BLaER1 treated with 17β-estradiol and CSF1 and Interleukin-3, amounts not matched to agents 10 nM and 100 nM (cell line): Measurements from ENCODE around the gene HTATIP2.

ENCODE experiments used
- H3K27ac ChIP-seq, 11 experiments: shearing (Covaris generic); formaldehyde crosslinking; 2 replicates each; pipeline ENCODE4 v1.8.1; 2022
- H3K27me3 ChIP-seq, 11 experiments: shearing (Covaris generic); formaldehyde crosslinking; 2 replicates each; pipeline ENCODE4 v1.8.1; 2022
- H3K36me3 ChIP-seq, 11 experiments: shearing (Covaris generic); formaldehyde crosslinking; 2 replicates each; pipeline ENCODE4 v1.8.1; 2022
- H3K4me1 ChIP-seq, 10 experiments: shearing (Covaris generic); formaldehyde crosslinking; 2 replicates each; pipeline ENCODE4 v1.8.1; 2022
- H3K4me2 ChIP-seq, 11 experiments: shearing (Covaris generic); formaldehyde crosslinking; 2 replicates each; pipeline ENCODE4 v1.8.1; 2022
- H3K4me3 ChIP-seq, 10 experiments: shearing (Covaris generic); formaldehyde crosslinking; 2 replicates each; pipeline ENCODE4 v1.8.1; 2022
- H3K9ac ChIP-seq, 11 experiments: shearing (Covaris generic); formaldehyde crosslinking; 2 replicates each; pipeline ENCODE4 v1.8.1; 2022
- H3K9me3 ChIP-seq, 11 experiments: shearing (Covaris generic); formaldehyde crosslinking; replicated peaks in 1 of 11; 2 replicates each; pipeline ENCODE4 v1.8.1; 2022
- H4K20me1 ChIP-seq, 11 experiments: shearing (Covaris generic); formaldehyde crosslinking; 2 replicates each; pipeline ENCODE4 v1.8.1; 2022
- Cebpa-rat ChIP-seq, 11 experiments: shearing (Covaris generic); IDR thresholded peaks; 2 replicates each; pipeline ENCODE4 v1.8.1; 2022

Gene HTATIP2

DNA sequence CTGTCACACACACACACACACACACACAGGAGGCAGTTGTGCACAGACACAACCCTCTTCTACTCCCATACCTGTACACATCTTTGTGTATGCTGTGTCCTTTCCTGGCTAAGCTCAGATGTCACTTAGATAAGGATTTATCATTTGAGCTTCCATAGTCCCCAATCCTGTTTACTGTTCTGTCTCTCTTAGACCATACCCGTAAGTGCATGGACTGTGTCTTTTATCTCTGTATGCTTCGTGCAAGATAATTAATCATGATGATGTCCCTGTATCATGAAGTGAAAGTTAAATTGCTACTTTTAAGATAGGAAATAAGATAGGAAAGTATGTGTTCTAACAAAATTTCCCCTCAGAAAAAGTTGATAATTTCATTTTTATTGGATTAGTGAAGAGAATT is 54.3 kb downstream of the HTATIP2 start:
- no peak overlapping the region for H3K4me3 ChIP-seq
- no peak for TF ChIP-seq Cebpa-rat (IDR thresholded peaks at IDR 0.05)
- peaks cover 53 to 100% (median 91%) of the 10 kb centered on the region in 11 experiments for H3K36me3 ChIP-seq
- H4K20me1 ChIP-seq: peaks cover 0 to 7% (median 0%) of the 10 kb centered on the region in 11 experiments; a peak in 3 of 22 replicates
- H3K4me1 ChIP-seq: no peaks in the 10 kb centered on the region
- no peak overlapping the region for H3K4me2 ChIP-seq
- H3K9me3 ChIP-seq: no peaks in the 10 kb centered on the region
- H3K9ac ChIP-seq: no peak overlapping the region
- no peaks in the 10 kb centered on the region for H3K27me3 ChIP-seq
- H3K27ac ChIP-seq: no peak overlapping the region

DNA sequence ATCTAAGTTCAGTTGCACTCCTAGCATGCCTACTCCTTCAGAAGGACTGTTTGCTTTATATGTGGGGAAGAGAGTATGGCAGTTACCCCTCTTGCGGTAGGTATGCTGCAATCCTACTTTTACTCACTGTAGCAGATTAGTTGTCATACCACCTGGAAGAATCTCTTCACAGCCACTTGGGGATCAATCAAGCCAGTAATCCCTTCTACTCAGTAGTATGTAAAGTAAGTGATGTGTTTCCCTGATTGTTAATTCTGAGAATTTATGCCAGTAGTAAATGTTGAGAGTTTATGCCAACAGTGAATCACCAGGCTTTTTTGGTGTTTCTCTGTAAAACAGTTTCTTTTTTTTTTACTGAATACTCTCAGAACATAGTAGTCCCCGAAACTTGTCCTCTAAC is 58.4 kb downstream of the HTATIP2 start:
- peaks cover 0 to 7% (median 0%) of the 10 kb centered on the region in 11 experiments; a peak in 1 of 22 replicates for H4K20me1 ChIP-seq
- H3K4me3 ChIP-seq: no peak overlapping the region
- H3K9ac ChIP-seq: no peak overlapping the region
- no peak for TF ChIP-seq Cebpa-rat (IDR thresholded peaks at IDR 0.05)
- no peaks in the 10 kb centered on the region for H3K4me1 ChIP-seq
- no peak overlapping the region for H3K27ac ChIP-seq
- no peak overlapping the region for H3K4me2 ChIP-seq
- no peaks in the 10 kb centered on the region for H3K27me3 ChIP-seq
- peaks cover 51 to 93% (median 76%) of the 10 kb centered on the region in 11 experiments for H3K36me3 ChIP-seq
- H3K9me3 ChIP-seq: no peaks in the 10 kb centered on the region

DNA sequence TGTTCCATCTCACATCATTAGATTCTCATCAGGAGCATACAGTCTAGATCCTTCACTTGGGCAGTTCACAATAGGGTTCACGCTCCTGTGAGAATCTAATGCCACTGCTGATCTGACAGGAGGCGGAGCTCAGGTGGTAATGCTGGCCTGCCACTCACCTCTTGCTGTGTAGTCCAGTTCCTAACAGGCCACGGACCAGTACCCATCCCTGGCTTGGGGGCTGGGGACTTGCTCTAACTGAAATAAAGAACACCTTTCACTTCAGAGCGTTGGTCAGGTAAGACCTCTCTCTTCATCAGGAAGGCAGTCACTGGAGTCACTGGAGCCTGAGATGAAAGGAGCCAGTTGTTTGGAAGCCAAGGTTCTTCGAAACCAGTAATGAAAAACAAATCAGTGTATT is 65.7 kb downstream of the HTATIP2 start:
- no peak overlapping the region for H3K9ac ChIP-seq
- H3K9me3 ChIP-seq: no peaks in the 10 kb centered on the region; a peak in 1 of 22 replicates
- no peak overlapping the region for H3K27ac ChIP-seq
- no peak overlapping the region for H3K4me3 ChIP-seq
- no peak overlapping the region for H3K4me2 ChIP-seq
- H3K36me3 ChIP-seq: peaks cover 31 to 79% (median 55%) of the 10 kb centered on the region in 11 experiments
- H3K4me1 ChIP-seq: no peaks in the 10 kb centered on the region
- no peak for TF ChIP-seq Cebpa-rat (IDR thresholded peaks at IDR 0.05)
- peaks cover 0 to 5% (median 0%) of the 10 kb centered on the region in 11 experiments; a peak in 4 of 22 replicates for H4K20me1 ChIP-seq
- no peaks in the 10 kb centered on the region for H3K27me3 ChIP-seq
